ENCODE results near the gene APOA4.

Gene APOA4

DNA sequence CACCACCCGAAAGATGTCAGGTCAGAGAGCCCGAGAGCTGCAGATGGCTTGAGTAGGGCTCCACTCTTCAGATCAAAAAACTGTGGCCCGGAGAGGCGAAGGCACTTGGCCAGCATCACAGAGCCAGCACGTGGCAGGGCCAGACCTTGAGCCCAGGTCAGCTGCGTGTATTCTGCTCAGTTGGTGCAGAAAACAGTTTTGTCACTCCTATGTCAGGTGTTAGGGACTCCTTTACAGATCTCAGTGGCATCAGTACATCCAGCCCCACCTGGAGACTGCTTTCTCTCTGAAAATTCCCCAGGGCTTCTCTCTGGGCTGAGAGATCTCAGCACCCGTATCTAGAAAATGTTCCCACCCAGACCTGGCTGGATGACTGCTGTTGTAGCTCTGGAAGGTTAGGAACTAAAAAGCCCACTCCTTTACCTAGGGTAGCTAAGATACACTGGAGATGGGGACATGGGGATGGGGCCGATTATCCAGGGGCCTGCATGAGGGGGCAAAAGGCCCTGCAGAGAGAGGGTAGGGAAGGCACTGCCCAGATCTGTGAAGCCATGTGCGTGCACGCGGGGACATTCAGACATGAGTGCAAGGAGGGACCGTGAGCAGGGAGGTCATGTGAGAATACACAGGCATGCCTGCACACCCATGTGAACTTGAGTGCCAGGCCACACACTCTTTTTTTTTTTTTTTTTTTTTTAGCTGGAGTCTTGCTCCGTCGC, 10.9 kb upstream of the APOA4 start:
- in situ Hi-C loops (cut with HindIII; ENCODE audit: low pct_ligation_motif_present, low pct_unique_long_range_greater_than_20kb, low sequenced_read_pairs), result no loop called here

DNA sequence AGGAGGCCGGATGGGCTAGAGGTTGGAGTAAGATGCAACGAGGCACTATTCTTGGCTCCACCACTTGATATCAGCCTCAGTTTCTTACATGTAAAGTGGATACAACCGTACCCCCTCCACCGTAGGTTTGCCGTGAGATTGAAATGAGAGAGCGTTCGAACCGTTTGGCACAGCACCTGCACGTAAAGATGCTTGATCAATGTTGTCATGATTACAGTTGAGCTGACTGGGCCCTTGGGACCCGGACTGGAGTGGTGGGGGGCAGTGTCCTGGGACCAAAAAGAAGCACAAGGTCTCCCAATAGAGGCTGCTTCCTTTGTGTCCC, 10.3 kb upstream of the APOA4 start:
- in situ Hi-C loops (cut with HindIII; ENCODE audit: low pct_ligation_motif_present, low pct_unique_long_range_greater_than_20kb, low sequenced_read_pairs), result no loop called here
- DNase-seq, result no peak

More for the DNA sequence above, 10.9 kb upstream of the APOA4 start:
- no peak for DNase-seq

DNA sequence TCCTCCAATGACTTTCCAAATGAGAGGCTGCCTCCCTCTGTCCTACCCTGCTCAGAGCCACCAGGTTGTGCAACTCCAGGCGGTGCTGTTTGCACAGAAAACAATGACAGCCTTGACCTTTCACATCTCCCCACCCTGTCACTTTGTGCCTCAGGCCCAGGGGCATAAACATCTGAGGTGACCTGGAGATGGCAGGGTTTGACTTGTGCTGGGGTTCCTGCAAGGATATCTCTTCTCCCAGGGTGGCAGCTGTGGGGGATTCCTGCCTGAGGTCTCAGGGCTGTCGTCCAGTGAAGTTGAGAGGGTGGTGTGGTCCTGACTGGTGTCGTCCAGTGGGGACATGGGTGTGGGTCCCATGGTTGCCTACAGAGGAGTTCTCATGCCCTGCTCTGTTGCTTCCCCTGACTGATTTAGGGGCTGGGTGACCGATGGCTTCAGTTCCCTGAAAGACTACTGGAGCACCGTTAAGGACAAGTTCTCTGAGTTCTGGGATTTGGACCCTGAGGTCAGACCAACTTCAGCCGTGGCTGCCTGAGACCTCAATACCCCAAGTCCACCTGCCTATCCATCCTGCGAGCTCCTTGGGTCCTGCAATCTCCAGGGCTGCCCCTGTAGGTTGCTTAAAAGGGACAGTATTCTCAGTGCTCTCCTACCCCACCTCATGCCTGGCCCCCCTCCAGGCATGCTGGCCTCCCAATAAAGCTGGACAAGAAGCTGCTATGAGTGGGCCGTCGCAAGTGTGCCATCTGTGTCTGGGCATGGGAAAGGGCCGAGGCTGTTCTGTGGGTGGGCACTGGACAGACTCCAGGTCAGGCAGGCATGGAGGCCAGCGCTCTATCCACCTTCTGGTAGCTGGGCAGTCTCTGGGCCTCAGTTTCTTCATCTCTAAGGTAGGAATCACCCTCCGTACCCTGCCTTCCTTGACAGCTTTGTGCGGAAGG, 9.5 kb upstream of the APOA4 start:
- no peak for DNase-seq
- in situ Hi-C loops (cut with HindIII; ENCODE audit: low pct_ligation_motif_present, low pct_unique_long_range_greater_than_20kb, low sequenced_read_pairs), result no loop called here

DNA sequence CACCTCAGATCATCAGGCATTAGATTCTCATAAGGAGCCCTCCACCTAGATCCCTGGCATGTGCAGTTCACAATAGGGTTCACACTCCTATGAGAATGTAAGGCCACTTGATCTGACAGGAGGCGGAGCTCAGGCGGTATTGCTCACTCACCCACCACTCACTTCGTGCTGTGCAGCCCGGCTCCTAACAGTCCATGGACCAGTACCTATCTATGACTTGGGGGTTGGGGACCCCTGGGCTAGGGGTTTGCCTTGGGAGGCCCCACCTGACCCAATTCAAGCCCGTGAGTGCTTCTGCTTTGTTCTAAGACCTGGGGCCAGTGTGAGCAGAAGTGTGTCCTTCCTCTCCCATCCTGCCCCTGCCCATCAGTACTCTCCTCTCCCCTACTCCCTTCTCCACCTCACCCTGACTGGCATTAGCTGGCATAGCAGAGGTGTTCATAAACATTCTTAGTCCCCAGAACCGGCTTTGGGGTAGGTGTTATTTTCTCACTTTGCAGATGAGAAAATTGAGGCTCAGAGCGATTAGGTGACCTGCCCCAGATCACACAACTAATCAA, 8.8 kb upstream of the APOA4 start:
- DNase-seq, result no peak
- in situ Hi-C loops (cut with HindIII; ENCODE audit: low pct_ligation_motif_present, low pct_unique_long_range_greater_than_20kb, low sequenced_read_pairs), result no loop called here

DNA sequence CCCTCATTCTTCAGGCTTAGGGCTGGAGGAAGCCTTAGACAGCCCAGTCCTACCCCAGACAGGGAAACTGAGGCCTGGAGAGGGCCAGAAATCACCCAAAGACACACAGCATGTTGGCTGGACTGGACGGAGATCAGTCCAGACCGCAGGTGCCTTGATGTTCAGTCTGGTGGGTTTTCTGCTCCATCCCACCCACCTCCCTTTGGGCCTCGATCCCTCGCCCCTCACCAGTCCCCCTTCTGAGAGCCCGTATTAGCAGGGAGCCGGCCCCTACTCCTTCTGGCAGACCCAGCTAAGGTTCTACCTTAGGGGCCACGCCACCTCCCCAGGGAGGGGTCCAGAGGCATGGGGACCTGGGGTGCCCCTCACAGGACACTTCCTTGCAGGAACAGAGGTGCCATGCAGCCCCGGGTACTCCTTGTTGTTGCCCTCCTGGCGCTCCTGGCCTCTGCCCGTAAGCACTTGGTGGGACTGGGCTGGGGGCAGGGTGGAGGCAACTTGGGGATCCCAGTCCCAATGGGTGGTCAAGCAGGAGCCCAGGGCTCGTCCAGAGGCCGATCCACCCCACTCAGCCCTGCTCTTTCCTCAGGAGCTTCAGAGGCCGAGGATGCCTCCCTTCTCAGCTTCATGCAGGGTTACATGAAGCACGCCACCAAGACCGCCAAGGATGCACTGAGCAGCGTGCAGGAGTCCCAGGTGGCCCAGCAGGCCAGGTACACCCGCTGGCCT, 7.2 kb upstream of the APOA4 start:
- in situ Hi-C loops (cut with HindIII; ENCODE audit: low pct_ligation_motif_present, low pct_unique_long_range_greater_than_20kb, low sequenced_read_pairs), result no loop called here
- DNase-seq, result no peak

DNA sequence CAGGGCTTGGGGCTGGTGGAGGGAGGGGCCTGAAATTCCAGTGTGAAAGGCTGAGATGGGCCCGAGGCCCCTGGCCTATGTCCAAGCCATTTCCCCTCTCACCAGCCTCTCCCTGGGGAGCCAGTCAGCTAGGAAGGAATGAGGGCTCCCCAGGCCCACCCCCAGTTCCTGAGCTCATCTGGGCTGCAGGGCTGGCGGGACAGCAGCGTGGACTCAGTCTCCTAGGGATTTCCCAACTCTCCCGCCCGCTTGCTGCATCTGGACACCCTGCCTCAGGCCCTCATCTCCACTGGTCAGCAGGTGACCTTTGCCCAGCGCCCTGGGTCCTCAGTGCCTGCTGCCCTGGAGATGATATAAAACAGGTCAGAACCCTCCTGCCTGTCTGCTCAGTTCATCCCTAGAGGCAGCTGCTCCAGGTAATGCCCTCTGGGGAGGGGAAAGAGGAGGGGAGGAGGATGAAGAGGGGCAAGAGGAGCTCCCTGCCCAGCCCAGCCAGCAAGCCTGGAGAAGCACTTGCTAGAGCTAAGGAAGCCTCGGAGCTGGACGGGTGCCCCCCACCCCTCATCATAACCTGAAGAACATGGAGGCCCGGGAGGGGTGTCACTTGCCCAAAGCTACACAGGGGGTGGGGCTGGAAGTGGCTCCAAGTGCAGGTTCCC, 6.5 kb upstream of the APOA4 start, which contains the start of gene APOC3:
TSS of gene APOC3 (plus strand) at position 383 of the 659 bp plus-strand sequence. CDS start 676 bp downstream, outside the sequence.
- in situ Hi-C loops (cut with HindIII; ENCODE audit: low pct_ligation_motif_present, low pct_unique_long_range_greater_than_20kb, low sequenced_read_pairs), result no loop called here
- DNase-seq, result no peak

DNA sequence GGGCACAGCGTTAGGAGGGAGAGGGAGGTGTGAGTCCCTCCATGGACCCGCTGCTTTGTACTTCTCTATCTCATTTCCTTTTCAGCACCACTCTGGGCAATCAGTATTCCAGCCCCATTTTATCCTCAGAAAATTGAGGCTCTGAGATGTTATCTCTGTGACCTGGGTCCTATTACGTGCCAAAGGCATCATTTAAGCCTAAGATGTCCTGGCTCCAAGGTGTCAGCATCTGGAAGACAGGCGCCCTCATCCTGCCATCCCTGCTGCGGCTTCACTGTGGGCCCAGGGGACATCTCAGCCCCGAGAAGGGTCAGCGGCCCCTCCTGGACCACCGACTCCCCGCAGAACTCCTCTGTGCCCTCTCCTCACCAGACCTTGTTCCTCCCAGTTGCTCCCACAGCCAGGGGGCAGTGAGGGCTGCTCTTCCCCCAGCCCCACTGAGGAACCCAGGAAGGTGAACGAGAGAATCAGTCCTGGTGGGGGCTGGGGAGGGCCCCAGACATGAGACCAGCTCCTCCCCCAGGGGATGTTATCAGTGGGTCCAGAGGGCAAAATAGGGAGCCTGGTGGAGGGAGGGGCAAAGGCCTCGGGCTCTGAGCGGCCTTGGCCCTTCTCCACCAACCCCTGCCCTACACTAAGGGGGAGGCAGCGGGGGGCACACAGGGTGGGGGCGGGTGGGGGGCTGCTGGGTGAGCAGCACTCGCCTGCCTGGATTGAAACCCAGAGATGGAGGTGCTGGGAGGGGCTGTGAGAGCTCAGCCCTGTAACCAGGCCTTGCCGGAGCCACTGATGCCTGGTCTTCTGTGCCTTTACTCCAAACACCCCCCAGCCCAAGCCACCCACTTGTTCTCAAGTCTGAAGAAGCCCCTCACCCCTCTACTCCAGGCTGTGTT, 5.8 kb upstream of the APOA4 start:
- DNase-seq, result no peak
- in situ Hi-C loops (cut with HindIII; ENCODE audit: low pct_ligation_motif_present, low pct_unique_long_range_greater_than_20kb, low sequenced_read_pairs), result no loop called here

DNA sequence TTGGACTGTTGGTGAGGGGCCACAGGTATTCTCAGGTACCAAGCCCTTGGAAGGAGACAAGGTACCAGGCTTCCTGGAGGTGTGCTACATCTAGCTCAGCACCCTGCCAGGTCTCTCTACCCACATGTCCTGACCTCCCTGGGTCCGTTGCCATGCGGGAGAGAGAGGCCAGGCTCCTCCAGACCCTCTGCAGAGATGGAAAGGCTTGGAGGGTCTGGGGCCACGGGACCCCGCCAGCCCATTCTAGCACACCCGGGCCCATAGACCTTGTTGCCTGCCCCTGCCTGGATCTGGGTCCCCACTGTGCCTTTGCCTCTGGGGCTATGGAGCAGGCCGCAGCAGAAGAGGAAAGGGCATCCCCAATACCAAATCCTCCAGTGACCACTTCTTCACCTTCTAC, 4.4 kb upstream of the APOA4 start:
- in situ Hi-C loops (cut with HindIII; ENCODE audit: low pct_ligation_motif_present, low pct_unique_long_range_greater_than_20kb, low sequenced_read_pairs), result no loop called here

DNA sequence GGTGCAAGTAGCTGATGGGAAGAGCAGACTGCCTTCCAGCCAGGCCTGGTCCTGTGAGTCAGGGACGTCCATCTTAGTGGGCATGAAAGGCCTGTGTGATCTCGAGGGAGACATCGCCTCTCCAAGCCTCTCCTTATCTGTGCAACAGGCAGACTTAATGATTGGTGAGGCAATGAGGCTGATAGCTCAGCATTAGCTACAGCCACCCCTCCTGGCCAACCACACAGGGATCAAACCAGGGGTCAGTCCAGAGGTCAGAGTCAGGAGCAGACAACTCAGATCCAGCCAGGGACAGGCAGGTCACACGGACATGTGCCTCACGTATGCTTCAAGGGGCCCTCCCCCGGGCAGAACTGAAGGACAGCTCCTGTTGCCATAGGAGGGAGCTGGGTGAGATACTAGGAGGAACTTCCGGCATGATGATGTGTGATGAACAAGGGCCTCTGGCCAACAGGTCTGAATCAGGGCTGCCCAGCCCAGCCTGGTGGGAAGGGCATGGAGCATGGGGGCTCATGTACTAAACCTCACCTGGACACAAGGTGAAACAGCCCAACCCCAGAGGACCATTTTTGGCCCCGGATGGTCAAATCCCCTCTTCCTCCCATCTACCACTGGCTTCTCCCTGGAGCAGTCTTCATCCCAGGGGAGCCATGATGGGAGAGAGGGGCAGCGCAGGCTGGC, 3.8 kb upstream of the APOA4 start:
- in situ Hi-C loops (cut with HindIII; ENCODE audit: low pct_ligation_motif_present, low pct_unique_long_range_greater_than_20kb, low sequenced_read_pairs), result no loop called here
- DNase-seq, result no peak

More for the DNA sequence above, 4.4 kb upstream of the APOA4 start:
- DNase-seq, result no peak

DNA sequence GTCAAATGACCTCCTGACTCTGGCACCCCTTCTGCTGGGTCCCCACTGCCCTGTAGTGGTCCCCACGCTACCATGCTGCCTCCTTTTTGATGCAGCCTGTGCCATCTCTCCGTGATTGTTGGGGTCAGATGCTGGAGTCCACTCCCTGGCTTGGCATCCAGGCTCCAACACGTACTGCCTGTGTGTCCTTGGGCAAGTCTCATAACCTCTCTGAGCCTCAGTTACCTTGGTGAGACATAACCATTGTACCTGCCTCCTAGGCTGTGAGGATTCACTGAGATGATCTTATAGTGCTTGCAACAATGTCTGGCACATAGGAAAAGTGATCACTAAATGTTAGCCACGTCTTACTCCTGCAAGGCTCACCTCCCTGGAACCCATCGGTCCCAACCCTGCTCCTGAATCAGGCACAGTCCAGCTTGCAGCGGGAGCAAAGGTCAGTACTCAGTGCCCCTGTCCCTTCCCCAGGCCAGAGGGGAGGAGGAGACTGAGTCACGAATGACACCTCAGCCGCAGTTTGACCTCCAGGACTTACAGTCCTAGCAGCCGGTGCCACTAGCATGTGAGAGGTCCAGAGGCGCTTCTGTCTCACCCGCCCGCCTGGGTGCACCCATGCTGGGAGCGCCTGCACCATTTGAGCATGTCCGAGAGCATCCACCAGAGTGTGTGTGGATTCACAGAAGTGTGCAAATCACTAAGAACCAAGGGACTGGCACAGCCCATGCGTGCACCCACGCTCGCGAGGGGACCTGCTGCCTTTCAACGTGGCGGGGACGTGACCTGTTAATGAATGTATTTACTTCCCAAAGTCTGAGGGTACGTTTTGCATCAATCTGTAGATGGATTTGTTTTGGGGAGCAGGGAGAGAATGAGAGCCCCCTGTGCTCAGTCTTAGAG, 3.0 kb upstream of the APOA4 start:
- DNase-seq, result no peak
- in situ Hi-C loops (cut with HindIII; ENCODE audit: low pct_ligation_motif_present, low pct_unique_long_range_greater_than_20kb, low sequenced_read_pairs), result no loop called here

DNA sequence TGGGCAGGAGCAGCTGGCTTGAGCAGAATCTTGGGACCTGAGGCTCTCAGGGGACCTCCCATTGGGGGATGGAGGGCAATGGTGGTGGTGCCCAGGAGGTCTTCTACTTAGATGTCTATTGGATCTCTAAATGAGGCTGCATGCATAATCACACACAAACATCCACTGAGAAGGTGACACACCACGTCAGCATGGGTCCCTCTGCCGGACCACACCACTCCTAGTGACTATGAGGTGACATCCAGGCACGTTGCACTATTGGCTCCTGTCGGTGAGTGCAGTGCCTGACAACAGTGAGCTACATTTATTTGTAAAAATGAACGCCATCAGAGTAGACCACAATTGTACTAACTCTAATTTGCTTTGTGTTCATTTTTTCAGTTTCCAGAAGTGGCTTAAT, 2.3 kb upstream of the APOA4 start:
- in situ Hi-C loops (cut with HindIII; ENCODE audit: low pct_ligation_motif_present, low pct_unique_long_range_greater_than_20kb, low sequenced_read_pairs), result no loop called here
- no peak for DNase-seq

DNA sequence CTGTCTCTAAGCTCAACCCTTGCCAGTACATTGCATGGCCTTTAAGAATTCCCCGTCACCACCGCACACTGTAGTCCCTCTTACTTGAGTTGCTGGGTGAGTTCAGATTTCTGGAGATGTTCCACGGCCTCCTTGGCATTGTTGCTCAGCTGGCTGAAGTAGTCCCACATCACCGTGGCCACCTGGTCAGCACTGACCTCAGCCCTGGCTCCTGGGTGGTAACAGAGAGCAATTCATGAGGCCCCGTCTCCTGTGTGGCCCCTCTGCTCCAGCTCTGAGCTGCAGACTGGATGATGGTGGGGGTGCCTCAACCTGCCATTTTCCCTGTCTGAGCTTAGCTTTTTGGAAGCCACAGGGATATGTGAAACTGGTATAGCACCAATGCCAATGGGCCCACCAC, 529 bp downstream of the APOA4 start:
- DNase-seq, result no peak
- in situ Hi-C loops (cut with HindIII; ENCODE audit: low pct_ligation_motif_present, low pct_unique_long_range_greater_than_20kb, low sequenced_read_pairs), result no loop called here

DNA sequence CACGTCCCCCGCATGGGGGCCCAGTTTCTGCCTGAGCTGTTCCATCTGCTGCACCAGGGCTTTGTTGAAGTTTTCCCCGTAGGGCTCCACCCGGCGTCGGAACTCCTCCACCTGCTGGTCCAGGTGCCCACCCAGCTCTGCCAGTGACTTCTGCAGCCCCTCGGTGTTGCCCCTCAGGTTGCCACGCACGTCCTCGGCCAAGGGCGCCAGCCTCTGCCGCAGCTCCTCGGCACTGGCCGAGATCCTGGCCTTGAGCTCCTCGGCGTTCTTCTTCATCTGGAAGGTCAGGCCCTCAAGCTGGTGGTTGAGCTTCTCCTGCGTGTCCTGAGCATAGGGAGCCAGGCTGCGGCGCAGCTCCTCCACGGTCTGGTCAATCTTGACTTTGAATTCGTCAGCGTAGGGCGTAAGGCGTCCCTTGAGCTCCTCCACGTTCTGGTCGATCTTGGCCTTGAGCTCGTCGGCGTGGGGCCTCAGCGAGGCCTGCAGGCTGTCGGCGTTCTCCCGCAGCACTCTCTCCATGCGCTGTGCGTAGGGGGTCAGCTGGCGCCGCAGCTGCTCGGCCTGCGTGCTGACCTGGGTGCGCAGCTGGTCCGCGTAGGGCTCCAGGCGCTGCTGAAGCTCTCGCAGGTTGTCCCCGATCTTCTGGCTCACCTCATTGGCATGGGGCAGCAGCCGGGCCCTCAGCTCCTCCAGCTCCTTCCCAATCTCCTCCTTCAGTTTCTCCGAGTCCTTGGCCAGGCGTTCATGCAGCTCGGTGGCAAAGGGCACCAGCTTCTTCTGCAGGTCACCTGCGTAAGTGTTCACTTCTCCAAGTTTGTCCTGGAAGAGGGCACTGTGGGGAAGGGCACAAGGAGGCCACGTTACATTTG, 1.8 kb downstream of the APOA4 start:
- in situ Hi-C loops (cut with HindIII; ENCODE audit: low pct_ligation_motif_present, low pct_unique_long_range_greater_than_20kb, low sequenced_read_pairs), result no loop called here
- no peak for DNase-seq

DNA sequence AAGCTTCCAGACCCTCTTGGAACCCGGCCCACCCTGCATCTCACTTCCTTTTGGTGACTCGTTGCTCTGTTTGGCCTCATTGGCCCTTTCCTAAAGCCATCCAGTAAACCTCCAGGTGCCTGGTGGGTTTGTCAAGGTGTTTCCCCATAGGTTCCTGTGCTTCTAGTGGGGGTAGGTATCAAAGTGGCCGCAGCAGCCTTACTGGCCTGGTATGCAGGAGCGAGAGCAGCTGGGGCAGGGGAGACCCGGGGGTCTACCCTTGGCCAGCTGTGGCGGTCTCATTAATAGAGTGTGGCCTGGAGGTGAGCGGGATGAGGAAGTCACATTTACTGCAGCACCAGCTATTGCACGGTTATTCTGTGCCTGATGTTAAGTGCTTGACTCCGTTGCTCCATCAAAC, 4.1 kb downstream of the APOA4 start:
- in situ Hi-C loops (cut with HindIII; ENCODE audit: low pct_ligation_motif_present, low pct_unique_long_range_greater_than_20kb, low sequenced_read_pairs), result no loop called here
- no peak for DNase-seq

DNA sequence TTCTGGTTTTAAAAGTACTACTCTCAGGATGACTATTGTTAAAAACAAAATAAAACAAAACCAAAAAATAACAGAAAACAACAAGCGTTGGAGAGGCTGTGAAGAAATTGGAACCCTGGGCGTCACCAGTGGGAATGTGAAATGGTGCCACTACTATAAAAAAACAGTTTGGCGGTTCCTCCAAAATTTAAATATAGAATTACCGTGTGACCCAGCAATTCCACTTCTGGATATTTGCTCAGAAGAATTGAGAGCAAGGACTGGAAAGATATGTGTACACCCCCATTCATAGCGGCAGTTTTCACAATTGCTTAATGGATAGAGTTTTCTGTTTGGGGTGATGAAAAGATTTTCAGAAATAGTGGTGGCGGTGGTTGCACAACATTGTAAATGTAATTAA, 8.6 kb downstream of the APOA4 start:
- in situ Hi-C loops (cut with HindIII; ENCODE audit: low pct_ligation_motif_present, low pct_unique_long_range_greater_than_20kb, low sequenced_read_pairs), result no loop called here

More for the DNA sequence above, 8.6 kb downstream of the APOA4 start:
- DNase-seq, result no peak
